NCI-H146 treated with DMSO at 0.1 percent for 48 hours (cell line): ENCODE data around the gene CDT1.
"Not testable (repeated sequence)": the region's sequence is repeated elsewhere in the genome, so short reads cannot be mapped to it uniquely, and the experiment has no call there.

Experiments used
- DNase-seq: peaks from one replicate; lab custom pipeline; 2025; ENCODE audit not compliant: unreplicated experiment; lab: John Stamatoyannopoulos, UW

Gene CDT1

GRCh38 chr16:88768071-88768783, 35.4 kb upstream of the CDT1 start:
- no peak for DNase-seq

- no peak for DNase-seq
Observed at GRCh38 chr16:88769617-88770460, 33.8 kb upstream of the CDT1 start.

GRCh38 chr16:88770461-88771293, 32.9 kb upstream of the CDT1 start:
- peak; percentile 10 for DNase-seq

- DNase-seq, result no peak
Observed at GRCh38 chr16:88771294-88771772, 32.3 kb upstream of the CDT1 start.

GRCh38 chr16:88771781-88772180, 31.8 kb upstream of the CDT1 start:
- DNase-seq, result not testable (repeated sequence)

- DNase-seq, result no peak
Observed at GRCh38 chr16:88772871-88773811, 30.4 kb upstream of the CDT1 start.

- no peak for DNase-seq
Observed at GRCh38 chr16:88773812-88774291, 29.7 kb upstream of the CDT1 start.

- DNase-seq, result no peak
Observed at GRCh38 chr16:88774544-88775393, 28.8 kb upstream of the CDT1 start.

GRCh38 chr16:88775825-88776224, 27.8 kb upstream of the CDT1 start:
- DNase-seq, result no peak

GRCh38 chr16:88777471-88778270, 25.9 kb upstream of the CDT1 start:
- DNase-seq, result no peak

- DNase-seq, result no peak
Observed at GRCh38 chr16:88778271-88778525, 25.4 kb upstream of the CDT1 start.

GRCh38 chr16:88778541-88779065, 25.0 kb upstream of the CDT1 start:
- DNase-seq, result no peak

- no peak for DNase-seq
Observed at GRCh38 chr16:88779406-88780141, 24.0 kb upstream of the CDT1 start.

- DNase-seq, result no peak
Observed at GRCh38 chr16:88780142-88781062, 23.2 kb upstream of the CDT1 start.

GRCh38 chr16:88781140-88782077, 22.2 kb upstream of the CDT1 start:
- DNase-seq, result no peak
